Activated T-cell treated with anti-CD3 and anti-CD28 coated beads, Interleukin-2, amount 50 U/mL, for 72 hours (primary cell): ENCODE measurements around the gene TLL1. TPM values are rescaled to one million over a fixed set of nuclear protein-coding genes. Genes with fewer than 3 reads are reported as not detected.

ENCODE experiments used
- ATAC-seq, 2 donors: fragments of 150-1000 bp; cut with Tn5 transposase; replicated peaks in 1 of 2; 2 replicates each; pipeline ENCODE4 v1.10.0; 2021; ENCODE audit warnings: moderate library complexity in 2 of 2, mild to moderate bottlenecking in 1 of 2
- DNase-seq, 2 donors: peaks; one replicate each; pipeline ENCODE4 v3.0.0; 2021 to 2022; ENCODE audit warnings: mixed read lengths in 1 of 2
- H3K27ac Mint-ChIP-seq: one replicate; pipeline ENCODE4 v1.8.0; 2022; ENCODE audit warnings: mild to moderate bottlenecking, moderate library complexity, mixed read lengths
- H3K27me3 Mint-ChIP-seq: one replicate; pipeline ENCODE4 v1.8.0; 2022; ENCODE audit warnings: low read depth, mixed read lengths
- H3K36me3 Mint-ChIP-seq, 2 donors: one replicate each; pipeline ENCODE4 v1.8.0; 2022; ENCODE audit warnings: mixed read lengths in 2 of 2, mild to moderate bottlenecking in 1 of 2; ENCODE audit not compliant: insufficient read depth in 2 of 2
- H3K4me1 Mint-ChIP-seq: one replicate; pipeline ENCODE4 v1.8.0; 2022; ENCODE audit warnings: low read depth, mixed read lengths
- H3K4me3 Mint-ChIP-seq, 2 donors: one replicate each; pipeline ENCODE4 v1.8.0; 2022; ENCODE audit warnings: mild to moderate bottlenecking in 2 of 2, mixed read lengths in 2 of 2, moderate library complexity in 2 of 2
- H3K9me3 Mint-ChIP-seq, 2 donors: one replicate each; pipeline ENCODE4 v1.8.0; 2022; ENCODE audit warnings: mixed read lengths in 2 of 2
- total RNA-seq, 2 donors: library from RNA; stranded (reverse); gene quantifications; one replicate each; pipeline ENCODE4 v1.2.3, GENCODE V29; 2022

The TLL1 gene
- total RNA-seq, 2 donors from 2014 or later = not detected

DNA sequence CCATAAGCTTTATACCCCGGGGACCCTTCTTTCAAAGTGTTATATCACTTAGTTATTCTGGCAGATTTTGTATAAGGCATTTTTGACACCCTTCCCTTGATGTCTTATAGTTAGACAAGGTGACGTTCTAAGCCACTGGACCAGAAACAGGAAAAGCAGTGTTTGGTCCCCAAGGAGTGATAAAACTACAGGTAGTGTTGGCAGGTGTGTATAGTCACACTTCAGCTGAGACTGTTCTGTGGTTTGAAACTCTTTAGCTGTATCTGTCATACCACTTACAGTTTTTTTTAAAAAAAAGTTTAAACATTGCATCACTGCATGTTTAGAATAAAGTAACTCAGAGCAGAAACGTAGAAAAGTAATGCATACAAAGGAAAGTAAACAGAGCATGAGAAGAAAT, 48.5 kb downstream of the TLL1 start:
- Mint-ChIP-seq H3K36me3 (no peaks in the 10 kb centered on the region), H3K4me3 (no peak overlapping the region), H3K27me3 (no peaks in the 10 kb centered on the region), H3K4me1 (no peaks in the 10 kb centered on the region), H3K9me3 (no peaks in the 10 kb centered on the region), H3K27ac (no peak overlapping the region)
- no peak for DNase-seq
- no peak for ATAC-seq

DNA sequence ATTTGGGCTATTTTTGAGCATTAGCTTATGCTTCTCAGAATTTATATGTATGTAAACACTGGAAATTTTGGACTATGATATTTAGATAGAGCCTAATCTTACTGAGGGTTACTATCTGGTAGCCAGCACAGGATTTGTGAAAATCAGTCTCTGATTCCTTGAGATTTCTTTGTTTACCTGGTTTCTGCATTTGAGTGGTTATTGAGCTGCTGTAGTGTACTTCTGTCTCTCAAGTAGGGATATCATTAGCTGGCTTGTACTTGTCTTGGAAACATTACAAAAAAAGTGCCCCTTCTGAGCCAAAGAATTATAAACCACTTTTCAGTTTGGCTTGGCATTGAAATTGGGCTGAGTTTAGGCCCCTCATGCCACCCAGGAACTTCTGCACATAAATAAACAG, 49.7 kb downstream of the TLL1 start:
- H3K4me3 Mint-ChIP-seq = no peak overlapping the region
- DNase-seq = no peak
- H3K4me1 Mint-ChIP-seq = no peaks in the 10 kb centered on the region
- no peaks in the 10 kb centered on the region for H3K36me3 Mint-ChIP-seq
- no peak overlapping the region for H3K27ac Mint-ChIP-seq
- ATAC-seq = no peak
- no peaks in the 10 kb centered on the region for H3K27me3 Mint-ChIP-seq
- H3K9me3 Mint-ChIP-seq = no peaks in the 10 kb centered on the region

DNA sequence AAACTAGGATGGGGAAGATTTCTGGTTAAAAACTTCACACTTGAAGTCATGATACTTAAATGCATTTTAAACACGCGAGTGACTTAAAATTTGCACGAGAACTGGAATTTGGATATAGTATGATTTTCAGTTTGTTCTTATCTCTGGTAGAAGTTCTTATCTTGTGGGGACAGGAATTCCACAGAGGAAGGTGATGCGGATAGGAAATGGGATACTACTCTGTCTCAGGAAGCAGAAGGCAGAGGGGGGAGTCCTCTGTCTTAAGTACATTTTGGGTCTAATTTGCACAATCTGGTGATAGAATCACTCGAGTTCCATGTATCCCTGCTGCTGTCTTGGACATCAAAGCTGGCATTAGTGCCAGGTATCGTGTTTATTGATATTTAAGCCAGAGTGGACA, 53.3 kb downstream of the TLL1 start:
- no peak for ATAC-seq
- no peak overlapping the region for H3K4me3 Mint-ChIP-seq
- H3K27ac Mint-ChIP-seq = no peak overlapping the region

DNA sequence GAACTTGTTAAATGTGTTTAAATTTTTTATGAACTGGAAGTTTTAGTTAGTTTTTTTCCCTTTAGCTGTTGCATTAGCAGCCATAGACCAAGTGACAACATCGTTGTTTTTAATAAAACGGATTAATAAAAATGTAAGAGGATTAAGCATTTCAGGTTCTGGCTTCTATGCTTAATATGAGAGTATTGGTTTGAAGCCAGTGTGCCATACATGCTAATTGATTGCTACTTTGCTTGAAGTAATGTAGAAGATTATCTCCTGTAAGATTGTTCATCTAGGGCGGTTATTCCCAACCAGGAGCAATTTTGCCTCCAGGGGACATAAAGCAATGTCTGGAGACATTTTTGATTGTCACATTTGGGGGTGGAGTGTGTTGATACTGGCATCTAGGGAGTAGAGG, 54.3 kb downstream of the TLL1 start:
- no peak for ATAC-seq
- H3K9me3 Mint-ChIP-seq = no peaks in the 10 kb centered on the region

More for the DNA sequence above, 53.3 kb downstream of the TLL1 start:
- H3K4me1 Mint-ChIP-seq = no peaks in the 10 kb centered on the region
- H3K36me3 Mint-ChIP-seq = no peaks in the 10 kb centered on the region
- no peak for DNase-seq
- H3K27me3 Mint-ChIP-seq = no peaks in the 10 kb centered on the region
- no peaks in the 10 kb centered on the region for H3K9me3 Mint-ChIP-seq

GRCh38 chr4:165927815-165928214, 54.8 kb downstream of the TLL1 start:
- Mint-ChIP-seq H3K9me3 (no peaks in the 10 kb centered on the region), H3K36me3 (no peaks in the 10 kb centered on the region), H3K4me3 (no peak overlapping the region), H3K27ac (no peak overlapping the region), H3K4me1 (no peaks in the 10 kb centered on the region), H3K27me3 (no peaks in the 10 kb centered on the region)
- ATAC-seq = no peak
- no peak for DNase-seq

More for the DNA sequence above, 54.3 kb downstream of the TLL1 start:
- no peak overlapping the region for H3K4me3 Mint-ChIP-seq
- no peaks in the 10 kb centered on the region for H3K27me3 Mint-ChIP-seq
- DNase-seq = no peak
- no peaks in the 10 kb centered on the region for H3K4me1 Mint-ChIP-seq
- H3K36me3 Mint-ChIP-seq = no peaks in the 10 kb centered on the region
- H3K27ac Mint-ChIP-seq = no peak overlapping the region

DNA sequence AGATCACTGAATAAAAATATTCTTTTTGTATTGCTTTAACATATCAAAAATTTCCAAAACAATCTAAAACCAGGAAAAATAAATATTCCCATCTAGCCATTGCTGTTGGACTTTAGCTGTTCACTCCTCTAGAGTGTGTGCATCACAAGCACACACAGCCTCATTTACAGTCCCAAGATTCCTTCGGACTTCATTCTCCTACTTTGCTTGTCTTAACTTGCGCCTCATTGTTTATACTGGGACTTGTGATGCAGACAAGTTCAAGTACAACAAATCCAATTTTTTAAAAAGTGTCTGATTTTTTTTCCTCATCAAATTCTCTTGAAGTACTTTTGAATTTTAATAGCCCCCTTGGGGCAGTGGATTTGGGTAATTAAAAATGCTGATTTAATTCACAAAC, 55.6 kb downstream of the TLL1 start:
- DNase-seq (no peak), ATAC-seq (no peak)
- Mint-ChIP-seq H3K27me3 (no peaks in the 10 kb centered on the region), H3K27ac (no peak overlapping the region), H3K4me1 (no peaks in the 10 kb centered on the region), H3K9me3 (no peaks in the 10 kb centered on the region), H3K36me3 (no peaks in the 10 kb centered on the region), H3K4me3 (no peak overlapping the region)

- DNase-seq = no peak
- H3K27me3 Mint-ChIP-seq = no peaks in the 10 kb centered on the region
- H3K4me1 Mint-ChIP-seq = no peaks in the 10 kb centered on the region
- no peaks in the 10 kb centered on the region for H3K36me3 Mint-ChIP-seq
- H3K27ac Mint-ChIP-seq = no peak overlapping the region
- no peak for ATAC-seq
- H3K4me3 Mint-ChIP-seq = no peak overlapping the region
- peaks cover 0 to 2% of the 10 kb centered on the region in 2 donors for H3K9me3 Mint-ChIP-seq
Measured at GRCh38 chr4:165929662-165930061, 56.6 kb downstream of the TLL1 start.

DNA sequence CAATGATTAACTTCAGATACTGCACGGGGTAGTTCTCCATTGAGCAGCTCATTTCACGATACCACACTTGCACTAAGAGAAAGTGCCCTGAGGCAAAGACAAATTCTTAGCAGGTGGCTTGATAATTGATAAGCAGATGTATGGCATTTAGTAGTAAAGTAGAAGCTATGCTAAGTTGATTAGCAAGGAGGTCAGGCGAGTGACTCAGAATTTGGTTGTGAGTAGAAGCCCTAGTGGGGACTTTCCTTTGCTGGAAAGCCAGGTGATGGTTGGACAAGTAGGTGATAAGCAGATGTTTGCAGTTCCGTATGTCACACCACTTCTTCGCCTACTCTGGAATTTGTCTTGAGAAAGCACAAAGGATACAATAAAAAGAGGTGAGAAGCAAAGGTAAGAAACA, 58.7 kb downstream of the TLL1 start:
- DNase-seq (no peak), ATAC-seq (no peak)
- H3K36me3 Mint-ChIP-seq = no peaks in the 10 kb centered on the region
- H3K9me3 Mint-ChIP-seq = peaks cover 0 to 2% of the 10 kb centered on the region in 2 donors
- H3K27ac Mint-ChIP-seq = no peak overlapping the region
- no peak overlapping the region for H3K4me3 Mint-ChIP-seq
- no peaks in the 10 kb centered on the region for H3K4me1 Mint-ChIP-seq
- no peaks in the 10 kb centered on the region for H3K27me3 Mint-ChIP-seq

DNA sequence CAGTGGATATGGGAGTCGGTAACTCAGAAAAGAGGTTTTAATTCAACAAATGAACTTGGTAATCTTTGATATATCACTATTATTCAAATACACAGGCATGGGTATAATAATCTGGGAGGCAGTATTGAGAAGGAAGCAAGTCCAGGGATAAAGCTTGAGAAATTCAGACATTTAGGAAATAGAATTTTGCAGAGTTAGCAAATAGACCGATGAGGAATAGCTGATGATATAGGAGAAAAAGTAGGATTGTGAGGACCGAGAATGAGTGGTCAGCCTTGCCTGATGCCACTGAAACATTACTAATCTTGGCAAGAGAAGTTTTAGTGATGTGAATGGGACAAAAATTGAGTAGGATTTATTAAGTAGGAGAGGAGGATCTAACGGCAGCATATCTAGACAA, 71.9 kb downstream of the TLL1 start:
- no peak for ATAC-seq
- no peak for DNase-seq
- Mint-ChIP-seq H3K4me3 (no peak overlapping the region), H3K27me3 (no peaks in the 10 kb centered on the region), H3K9me3 (peaks cover 3 to 7% of the 10 kb centered on the region in 2 donors), H3K36me3 (no peaks in the 10 kb centered on the region), H3K27ac (no peak overlapping the region), H3K4me1 (no peaks in the 10 kb centered on the region)

- Mint-ChIP-seq H3K27ac (no peak overlapping the region), H3K27me3 (no peaks in the 10 kb centered on the region), H3K4me3 (no peak overlapping the region), H3K36me3 (no peaks in the 10 kb centered on the region), H3K4me1 (no peaks in the 10 kb centered on the region), H3K9me3 (peaks cover 3 to 7% of the 10 kb centered on the region in 2 donors)
- DNase-seq (no peak), ATAC-seq (no peak)
Measured at GRCh38 chr4:165945991-165946390, 73.0 kb downstream of the TLL1 start.

- DNase-seq (no peak), ATAC-seq (no peak)
- H3K4me1 Mint-ChIP-seq = no peaks in the 10 kb centered on the region
- no peaks in the 10 kb centered on the region for H3K36me3 Mint-ChIP-seq
- H3K27me3 Mint-ChIP-seq = no peaks in the 10 kb centered on the region
- no peak overlapping the region for H3K27ac Mint-ChIP-seq
- no peak overlapping the region for H3K4me3 Mint-ChIP-seq
- peaks cover 3 to 7% of the 10 kb centered on the region in 2 donors for H3K9me3 Mint-ChIP-seq
Measured at GRCh38 chr4:165947019-165947418, 74.0 kb downstream of the TLL1 start.

GRCh38 chr4:165953181-165953580, 80.1 kb downstream of the TLL1 start:
- H3K9me3 Mint-ChIP-seq = peaks cover 7% of the 10 kb centered on the region in 2 donors
- ATAC-seq = no peak
- H3K4me1 Mint-ChIP-seq = no peaks in the 10 kb centered on the region
- H3K27ac Mint-ChIP-seq = no peak overlapping the region
- no peaks in the 10 kb centered on the region for H3K36me3 Mint-ChIP-seq
- no peak for DNase-seq
- H3K27me3 Mint-ChIP-seq = no peaks in the 10 kb centered on the region
- no peak overlapping the region for H3K4me3 Mint-ChIP-seq

DNA sequence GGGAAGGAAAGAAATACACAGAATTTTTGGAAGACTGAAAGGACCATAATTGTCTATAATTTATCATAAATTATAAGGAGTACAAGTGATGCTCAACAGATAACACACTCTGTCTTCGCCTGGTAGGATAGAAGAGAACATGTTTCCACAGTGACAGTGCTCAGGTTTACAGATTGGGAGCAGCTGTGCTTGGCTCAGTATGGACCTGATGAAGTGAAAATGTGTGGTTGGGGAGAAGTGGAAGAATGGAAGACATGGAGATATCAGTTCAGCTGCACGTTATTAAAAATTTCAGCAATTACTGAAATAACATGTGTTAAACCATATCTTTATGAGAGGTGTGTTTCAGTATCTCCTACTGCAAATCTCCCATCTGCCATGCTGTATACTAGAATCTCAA, 90.6 kb downstream of the TLL1 start:
- H3K4me3 Mint-ChIP-seq = no peak overlapping the region
- no peak overlapping the region for H3K27ac Mint-ChIP-seq
- DNase-seq (no peak), ATAC-seq (no peak)
- peaks cover 0 to 3% of the 10 kb centered on the region in 2 donors for H3K36me3 Mint-ChIP-seq
- no peaks in the 10 kb centered on the region for H3K4me1 Mint-ChIP-seq
- H3K27me3 Mint-ChIP-seq = no peaks in the 10 kb centered on the region
- H3K9me3 Mint-ChIP-seq = peaks cover 10 to 11% of the 10 kb centered on the region in 2 donors

GRCh38 chr4:165964591-165964990, 91.6 kb downstream of the TLL1 start:
- Mint-ChIP-seq H3K9me3 (peaks cover 10 to 11% of the 10 kb centered on the region in 2 donors), H3K36me3 (peaks cover 0 to 3% of the 10 kb centered on the region in 2 donors), H3K4me1 (no peaks in the 10 kb centered on the region), H3K27me3 (no peaks in the 10 kb centered on the region), H3K4me3 (no peak overlapping the region), H3K27ac (no peak overlapping the region)
- DNase-seq (no peak), ATAC-seq (no peak)
